OCI-LY3 (cell line): ENCODE data around the gene APBB2.

ENCODE experiments used
- H2AFZ ChIP-seq: fragments of 200-600, 300-600 bp; shearing (Covaris generic); 2 replicates; pipeline ENCODE4 v1.6.0; 2014; ENCODE audit warnings: antibody characterized with exemption, low read depth, low read length
- H3K27ac ChIP-seq: fragments of 200-600, 300-600 bp; sonication (generic); 2 replicates; pipeline ENCODE4 v1.5.1; 2014; ENCODE audit warnings: mild to moderate bottlenecking, low read length, moderate library complexity, mixed read lengths
- H3K27me3 ChIP-seq: fragments of 200-600, 300-600 bp; sonication (generic); 2 replicates; pipeline ENCODE4 v1.6.1; 2014; ENCODE audit warnings: low read depth, low read length, mixed read lengths
- H3K36me3 ChIP-seq: fragments of 200-600, 300-600 bp; sonication (generic); replicated peaks from 2 replicates; pipeline ENCODE3; 2014; ENCODE audit warnings: low read depth, low read length, mixed read lengths
- H3K4me1 ChIP-seq: fragments of 300-600, 200-600 bp; sonication (generic); 2 replicates; pipeline ENCODE4 v1.6.1; 2014; ENCODE audit warnings: low read length, mixed read lengths
- H3K4me2 ChIP-seq: fragments of 200-600, 300-600 bp; sonication (generic); 2 replicates; pipeline ENCODE4 v1.6.1; 2014; ENCODE audit warnings: low read length, mixed read lengths
- H3K4me3 ChIP-seq: fragments of 300-600, 200-600 bp; sonication (generic); 2 replicates; pipeline ENCODE4 v1.5.1; 2014; ENCODE audit warnings: antibody characterized with exemption, mild to moderate bottlenecking, low read length, moderate library complexity
- H3K79me2 ChIP-seq: fragments of 300-600, 200-600 bp; shearing (Covaris generic); 2 replicates; pipeline ENCODE4 v1.6.1; 2014; ENCODE audit warnings: mild to moderate bottlenecking, low read length, mixed read lengths
- H3K9ac ChIP-seq: fragments of 300-600, 200-600 bp; shearing (Covaris generic); 2 replicates; pipeline ENCODE4 v1.6.0; 2014; ENCODE audit warnings: mild to moderate bottlenecking, low read length, moderate library complexity
- H3K9me3 ChIP-seq: fragments of 200-600, 300-600 bp; shearing (Covaris generic); 2 replicates; pipeline ENCODE4 v1.6.1; 2014; ENCODE audit warnings: low read length, mixed read lengths; ENCODE audit not compliant: insufficient read depth
- H4K20me1 ChIP-seq: fragments of 200-600, 300-600 bp; sonication (generic); 2 replicates; pipeline ENCODE4 v1.6.1; 2016; ENCODE audit warnings: low read length, mixed read lengths; ENCODE audit not compliant: insufficient read depth
- EZH2phosphoT487 ChIP-seq: fragments of 200-600 bp; shearing (Covaris generic); IDR thresholded peaks from 2 replicates; pipeline ENCODE4 v1.6.1; 2018; ENCODE audit warnings: antibody characterized with exemption, mixed run types, low read depth
- TF ChIP-seq, protein P1 (sequence below): fragments of 200-600, 300-600 bp; sonication (generic); IDR thresholded peaks from 2 replicates; pipeline ENCODE4 v1.5.1; 2014; ENCODE audit warnings: antibody characterized with exemption, low read length, low read depth

The APBB2 gene

DNA sequence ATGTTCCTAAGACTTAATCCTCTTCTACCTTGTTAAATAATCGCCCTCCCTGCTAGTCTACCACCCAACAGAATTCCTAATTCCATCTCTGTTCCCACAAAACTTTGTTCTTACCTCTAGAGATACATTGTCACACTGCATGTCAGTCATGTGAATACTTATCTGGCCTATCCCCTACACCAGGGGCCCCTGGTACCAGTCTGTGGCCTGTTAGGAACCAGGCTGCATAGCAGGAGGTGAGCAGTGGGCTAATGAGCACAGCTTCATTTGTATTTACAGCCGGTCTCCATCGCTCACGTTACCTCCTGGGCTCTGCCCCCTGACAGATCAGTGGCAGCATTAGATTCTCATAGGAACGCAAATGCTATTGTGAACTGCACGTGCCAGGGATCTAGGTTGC, 73.9 kb downstream of the APBB2 start:
- Histone ChIP-seq H3K9ac (no peak overlapping the region), H3K27me3 (no peaks in the 10 kb centered on the region), H3K79me2 (no peaks in the 10 kb centered on the region), H4K20me1 (no peaks in the 10 kb centered on the region), H3K4me3 (no peak overlapping the region), H3K4me1 (no peaks in the 10 kb centered on the region), H3K4me2 (no peak overlapping the region), H3K36me3 (no peaks in the 10 kb centered on the region), H2AFZ (no peak overlapping the region), H3K9me3 (no peaks in the 10 kb centered on the region), H3K27ac (no peak overlapping the region)
- TF ChIP-seq, protein P1, sequence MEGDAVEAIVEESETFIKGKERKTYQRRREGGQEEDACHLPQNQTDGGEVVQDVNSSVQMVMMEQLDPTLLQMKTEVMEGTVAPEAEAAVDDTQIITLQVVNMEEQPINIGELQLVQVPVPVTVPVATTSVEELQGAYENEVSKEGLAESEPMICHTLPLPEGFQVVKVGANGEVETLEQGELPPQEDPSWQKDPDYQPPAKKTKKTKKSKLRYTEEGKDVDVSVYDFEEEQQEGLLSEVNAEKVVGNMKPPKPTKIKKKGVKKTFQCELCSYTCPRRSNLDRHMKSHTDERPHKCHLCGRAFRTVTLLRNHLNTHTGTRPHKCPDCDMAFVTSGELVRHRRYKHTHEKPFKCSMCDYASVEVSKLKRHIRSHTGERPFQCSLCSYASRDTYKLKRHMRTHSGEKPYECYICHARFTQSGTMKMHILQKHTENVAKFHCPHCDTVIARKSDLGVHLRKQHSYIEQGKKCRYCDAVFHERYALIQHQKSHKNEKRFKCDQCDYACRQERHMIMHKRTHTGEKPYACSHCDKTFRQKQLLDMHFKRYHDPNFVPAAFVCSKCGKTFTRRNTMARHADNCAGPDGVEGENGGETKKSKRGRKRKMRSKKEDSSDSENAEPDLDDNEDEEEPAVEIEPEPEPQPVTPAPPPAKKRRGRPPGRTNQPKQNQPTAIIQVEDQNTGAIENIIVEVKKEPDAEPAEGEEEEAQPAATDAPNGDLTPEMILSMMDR = no peak
- no peak for TF ChIP-seq EZH2phosphoT487

DNA sequence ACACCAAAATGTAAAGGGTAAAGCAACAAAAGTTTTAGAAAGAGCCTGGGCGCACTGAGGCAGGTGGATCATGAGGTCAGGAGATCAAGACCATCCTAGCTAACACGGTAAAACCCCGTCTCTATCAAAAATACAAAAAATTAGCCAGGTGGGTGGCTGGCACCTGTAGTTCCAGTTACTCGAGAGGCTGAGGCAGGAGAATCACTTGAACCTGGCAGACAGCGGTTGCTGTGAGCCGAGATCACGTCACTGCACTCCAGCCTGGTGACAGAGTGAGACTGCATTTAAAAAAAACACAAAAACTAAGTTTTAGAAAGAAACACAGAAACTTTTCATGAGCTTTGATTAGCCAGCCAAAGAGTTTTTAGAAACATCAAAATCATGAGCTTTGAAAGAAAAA, 76.5 kb downstream of the APBB2 start:
- no peak overlapping the region for H3K27ac ChIP-seq
- H3K9me3 ChIP-seq = no peaks in the 10 kb centered on the region
- no peak overlapping the region for H2AFZ ChIP-seq
- no peaks in the 10 kb centered on the region for H3K4me1 ChIP-seq
- no peaks in the 10 kb centered on the region for H3K27me3 ChIP-seq
- no peak overlapping the region for H3K9ac ChIP-seq
- H4K20me1 ChIP-seq = no peaks in the 10 kb centered on the region
- H3K4me2 ChIP-seq = no peak overlapping the region
- no peak overlapping the region for H3K4me3 ChIP-seq
- TF ChIP-seq, protein P1 = no peak
- no peak for TF ChIP-seq EZH2phosphoT487
- no peaks in the 10 kb centered on the region for H3K79me2 ChIP-seq
- H3K36me3 ChIP-seq = no peaks in the 10 kb centered on the region

DNA sequence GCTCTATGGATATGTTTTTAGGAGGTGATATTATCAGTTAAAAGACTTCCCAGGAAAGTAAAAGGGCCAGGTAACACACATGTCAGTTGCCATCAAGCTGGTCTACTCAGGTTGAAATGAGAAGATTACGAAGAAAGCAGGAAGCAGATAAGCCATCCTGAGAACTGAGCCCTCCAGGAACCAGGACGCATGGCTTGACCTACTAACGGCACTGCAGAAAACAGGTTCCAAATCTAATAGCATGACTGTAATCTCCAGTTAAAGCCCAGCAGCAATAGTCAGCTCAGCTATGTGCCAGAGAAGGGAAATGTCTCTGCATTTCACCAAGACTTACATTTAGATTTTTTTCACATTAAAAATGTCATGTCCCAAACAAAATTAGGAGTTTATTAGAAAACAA, 77.9 kb downstream of the APBB2 start:
- Histone ChIP-seq H3K4me2 (no peak overlapping the region), H3K27me3 (no peaks in the 10 kb centered on the region), H3K36me3 (no peaks in the 10 kb centered on the region), H3K9ac (no peak overlapping the region), H3K27ac (no peak overlapping the region), H3K9me3 (no peaks in the 10 kb centered on the region), H3K4me1 (no peaks in the 10 kb centered on the region), H2AFZ (no peak overlapping the region), H3K4me3 (no peak overlapping the region), H3K79me2 (no peaks in the 10 kb centered on the region), H4K20me1 (no peaks in the 10 kb centered on the region)
- TF ChIP-seq, protein P1 = no peak
- no peak for TF ChIP-seq EZH2phosphoT487

DNA sequence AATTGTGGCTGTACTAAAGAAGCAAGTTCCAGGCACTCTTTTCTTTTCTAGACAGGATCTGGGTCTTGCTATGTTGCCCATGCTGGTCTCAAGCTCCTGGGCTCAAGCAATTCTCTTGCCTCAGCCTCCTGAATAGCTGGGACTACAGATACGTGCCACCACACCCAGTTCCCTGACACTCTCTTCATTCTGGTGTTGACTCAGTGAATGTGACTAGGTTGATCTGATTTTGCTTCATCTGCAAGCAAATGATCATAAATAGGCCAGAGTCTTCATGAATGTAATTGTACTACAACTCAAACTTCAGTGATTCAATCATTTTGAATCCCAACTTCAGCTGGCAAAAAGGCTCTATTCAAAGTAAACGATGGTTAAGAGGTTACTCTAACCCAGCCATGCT, 78.5 kb downstream of the APBB2 start:
- Histone ChIP-seq H2AFZ (no peak overlapping the region), H3K79me2 (no peaks in the 10 kb centered on the region), H3K4me3 (no peak overlapping the region), H3K4me2 (no peak overlapping the region), H3K27me3 (no peaks in the 10 kb centered on the region), H3K27ac (no peak overlapping the region), H3K9ac (no peak overlapping the region), H3K4me1 (no peaks in the 10 kb centered on the region), H3K9me3 (no peaks in the 10 kb centered on the region), H4K20me1 (no peaks in the 10 kb centered on the region), H3K36me3 (no peaks in the 10 kb centered on the region)
- TF ChIP-seq, protein P1 = no peak
- TF ChIP-seq EZH2phosphoT487 = no peak
